Esophagus muscularis mucosa (tissue), 4 donors: ENCODE measurements around the gene CMYA5.

Experiments used
- CTCF ChIP-seq, 3 experiments: fragments of 200-600 bp in 2 of 3; fragments of 450-650 bp in 1 of 3; sonication (generic) in 2 of 3; IDR thresholded peaks; one replicate each; pipeline ENCODE4 v1.5.1; 2017 to 2019; ENCODE audit warnings: antibody characterized with exemption in 3 of 3, mild to moderate bottlenecking in 2 of 3, moderate library complexity in 1 of 3
- EP300 ChIP-seq: sonication (generic); formaldehyde crosslinking; IDR thresholded peaks from one replicate; pipeline ENCODE4 v1.6.1; 2017; ENCODE audit warnings: antibody characterized with exemption
- POLR2A ChIP-seq: fragments of 450-650 bp; IDR thresholded peaks from one replicate; pipeline ENCODE4 v1.6.1; 2017; ENCODE audit warnings: antibody characterized with exemption, moderate library complexity, mild to moderate bottlenecking, low read depth

GRCh38 chr5:79703381-79703645 is 13.7 kb downstream of the CMYA5 start:
- TF ChIP-seq CTCF (IDR thresholded peaks at IDR 0.05) (no peak), POLR2A (no peak), EP300 (no peak)
